ENCODE results near the gene CACNB1.
"Not testable (repeated sequence)": the region's sequence is repeated elsewhere in the genome, so short reads cannot be mapped to it uniquely, and the experiment has no call there.

Gene CACNB1

GRCh38 chr17:39174920-39175694 lies 22.4 kb downstream of the CACNB1 start:
- DNase-seq, result peak in 7 of 14 donors; percentile 14 to 67 (median 38)

- no peak for DNase-seq
These were observed 23.8 kb downstream of the CACNB1 start for GRCh38 chr17:39173526-39174274.

- DNase-seq, result no peak
These were observed 24.4 kb downstream of the CACNB1 start for GRCh38 chr17:39173080-39173479.

GRCh38 chr17:39171933-39172332 lies 25.5 kb downstream of the CACNB1 start:
- DNase-seq, result no peak

- DNase-seq, result no peak
These were observed 26.9 kb downstream of the CACNB1 start for GRCh38 chr17:39170558-39170957.

- DNase-seq, result no peak
These were observed 27.4 kb downstream of the CACNB1 start for GRCh38 chr17:39170109-39170508.

GRCh38 chr17:39169518-39169917 lies 28.0 kb downstream of the CACNB1 start:
- no peak for DNase-seq

GRCh38 chr17:39169101-39169500 lies 28.4 kb downstream of the CACNB1 start:
- DNase-seq, result no peak

GRCh38 chr17:39168503-39168902 lies 29.0 kb downstream of the CACNB1 start:
- not testable (repeated sequence) for DNase-seq

GRCh38 chr17:39167476-39167875 lies 30.0 kb downstream of the CACNB1 start:
- peak in 3 of 14 donors; percentile 37 to 50 (median 40) for DNase-seq

GRCh38 chr17:39166437-39167335 lies 30.8 kb downstream of the CACNB1 start:
- no peak for DNase-seq

GRCh38 chr17:39165841-39166349 lies 31.6 kb downstream of the CACNB1 start, which contains the start of gene ARL5C:
TSS of gene ARL5C (minus strand) at chr17:39166161. CDS start at chr17:39165760, 401 bp downstream.
- no peak for DNase-seq

GRCh38 chr17:39165178-39165840 lies 32.2 kb downstream of the CACNB1 start:
- no peak for DNase-seq

- DNase-seq, result peak in 12 of 14 donors; percentile 26 to 76 (median 62)
These were observed 32.8 kb downstream of the CACNB1 start for GRCh38 chr17:39164675-39165143.

GRCh38 chr17:39161962-39162361 lies 35.5 kb downstream of the CACNB1 start:
- DNase-seq, result no peak

- no peak for DNase-seq
These were observed 38.8 kb downstream of the CACNB1 start for GRCh38 chr17:39158623-39159022.

- no peak for DNase-seq
These were observed 41.0 kb downstream of the CACNB1 start for GRCh38 chr17:39156491-39156890.

GRCh38 chr17:39155654-39156053 lies 41.8 kb downstream of the CACNB1 start:
- no peak for DNase-seq

- DNase-seq, result peak; percentile 38 to 90 (median 84)
These were observed 43.8 kb downstream of the CACNB1 start for GRCh38 chr17:39153599-39154051.

- no peak for DNase-seq
These were observed 45.3 kb downstream of the CACNB1 start for GRCh38 chr17:39151943-39152818.
